Trophoblast cell (in vitro differentiated cells and primary cell): ENCODE measurements around the gene EHMT1.
A peak's percentile ranks its signal among the peaks of the same experiment; 100 is the strongest.

ENCODE experiments used
- DNase-seq, 2 donors: peaks; one replicate each; pipeline ENCODE4 v3.0.0-alpha.2; 2016
- H2AFZ ChIP-seq: 2 replicates; pipeline ENCODE4 v1.6.1; 2013; ENCODE audit warnings: low read length, moderate library complexity, mild to moderate bottlenecking; ENCODE audit not compliant: insufficient read depth, poor library complexity
- H2AK5ac ChIP-seq: 2 replicates; pipeline ENCODE4 v1.6.1; 2013; ENCODE audit warnings: mild to moderate bottlenecking, low read length
- H2BK120ac ChIP-seq: 2 replicates; pipeline ENCODE4 v1.6.1; 2013; ENCODE audit warnings: low read length, mild to moderate bottlenecking, moderate library complexity; ENCODE audit not compliant: insufficient read depth, poor library complexity
- H2BK12ac ChIP-seq: 2 replicates; pipeline ENCODE4 v1.6.1; 2013; ENCODE audit warnings: mild to moderate bottlenecking, low read length, moderate library complexity
- H2BK5ac ChIP-seq: 2 replicates; pipeline ENCODE4 v1.6.1; 2013; ENCODE audit warnings: low read length, low read depth, moderate library complexity, mild to moderate bottlenecking; ENCODE audit not compliant: poor library complexity
- H3K14ac ChIP-seq: 2 replicates; pipeline ENCODE4 v1.6.1; 2013; ENCODE audit warnings: mild to moderate bottlenecking, low read length
- H3K18ac ChIP-seq: 2 replicates; pipeline ENCODE4 v1.6.1; 2013; ENCODE audit warnings: mild to moderate bottlenecking, low read length
- H3K23ac ChIP-seq: 2 replicates; pipeline ENCODE4 v1.6.1; 2013; ENCODE audit warnings: low read length
- H3K27ac ChIP-seq: 2 replicates; pipeline ENCODE4 v1.5.1; 2013; ENCODE audit warnings: low read depth, mild to moderate bottlenecking, inconsistent platforms, low read length, moderate library complexity
- H3K27me3 ChIP-seq: 2 replicates; pipeline ENCODE4 v1.6.1; 2013; ENCODE audit warnings: inconsistent platforms, mild to moderate bottlenecking, low read length, moderate library complexity; ENCODE audit not compliant: insufficient read depth
- H3K36me3 ChIP-seq, 2 experiments: 1 replicate in 1 of 2; 2 replicates in 1 of 2; pipeline ENCODE4 v1.6.1; 2013; ENCODE audit warnings: low read length in 2 of 2, mild to moderate bottlenecking in 2 of 2, moderate library complexity in 1 of 2; ENCODE audit not compliant: insufficient read depth in 2 of 2, control insufficient read depth in 1 of 2
- H3K4ac ChIP-seq: 2 replicates; pipeline ENCODE4 v1.6.1; 2013; ENCODE audit warnings: low read depth, mild to moderate bottlenecking, low read length, moderate library complexity
- H3K4me1 ChIP-seq, 2 experiments: 1 replicate in 1 of 2; 2 replicates in 1 of 2; pipeline ENCODE4 v1.6.1; 2013; ENCODE audit warnings: low read length in 2 of 2, mild to moderate bottlenecking in 2 of 2, moderate library complexity in 1 of 2; ENCODE audit not compliant: insufficient read depth in 2 of 2, control insufficient read depth in 1 of 2
- H3K4me2 ChIP-seq: 2 replicates; pipeline ENCODE4 v1.6.1; 2013; ENCODE audit warnings: inconsistent platforms, mild to moderate bottlenecking, low read length, moderate library complexity
- H3K4me3 ChIP-seq: 2 replicates; pipeline ENCODE4 v1.5.1; 2013; ENCODE audit warnings: mild to moderate bottlenecking, low read depth, low read length, inconsistent platforms
- H3K79me1 ChIP-seq: one replicate; pipeline ENCODE4 v1.6.1; 2013; ENCODE audit warnings: low read length
- H3K79me2 ChIP-seq: 2 replicates; pipeline ENCODE4 v1.6.1; 2013; ENCODE audit warnings: low read length, mild to moderate bottlenecking; ENCODE audit not compliant: control insufficient read depth, insufficient read depth, poor library complexity
- H3K9ac ChIP-seq: 2 replicates; pipeline ENCODE4 v1.6.1; 2013; ENCODE audit warnings: mild to moderate bottlenecking, low read length
- H3K9me3 ChIP-seq: 2 replicates; pipeline ENCODE4 v1.6.1; 2013; ENCODE audit warnings: low read depth, mild to moderate bottlenecking, control low read depth, inconsistent platforms, low read length; ENCODE audit not compliant: insufficient read depth
- H4K12ac ChIP-seq: 2 replicates; pipeline ENCODE4 v1.6.1; 2013; ENCODE audit warnings: low read depth, mild to moderate bottlenecking, low read length, moderate library complexity
- H4K8ac ChIP-seq: 2 replicates; pipeline ENCODE4 v1.6.1; 2013; ENCODE audit warnings: low read depth, mild to moderate bottlenecking, low read length, moderate library complexity
- H4K91ac ChIP-seq: one replicate; pipeline ENCODE4 v1.6.1; 2013; ENCODE audit warnings: low read depth, mild to moderate bottlenecking, low read length, moderate library complexity
- WGBS: extraction: QIAGEN DNeasy Blood & Tissue Kit; methylation state at CpG from one replicate; pipeline ENCODE4 v1.1.7; 2013; ENCODE audit warnings: missing lambda C conversion rate; ENCODE audit not compliant: insufficient read length, insufficient coverage; ENCODE audit errors: extremely low coverage; 5-methylcytosine and 5-hydroxymethylcytosine counted together

The EHMT1 gene

DNA sequence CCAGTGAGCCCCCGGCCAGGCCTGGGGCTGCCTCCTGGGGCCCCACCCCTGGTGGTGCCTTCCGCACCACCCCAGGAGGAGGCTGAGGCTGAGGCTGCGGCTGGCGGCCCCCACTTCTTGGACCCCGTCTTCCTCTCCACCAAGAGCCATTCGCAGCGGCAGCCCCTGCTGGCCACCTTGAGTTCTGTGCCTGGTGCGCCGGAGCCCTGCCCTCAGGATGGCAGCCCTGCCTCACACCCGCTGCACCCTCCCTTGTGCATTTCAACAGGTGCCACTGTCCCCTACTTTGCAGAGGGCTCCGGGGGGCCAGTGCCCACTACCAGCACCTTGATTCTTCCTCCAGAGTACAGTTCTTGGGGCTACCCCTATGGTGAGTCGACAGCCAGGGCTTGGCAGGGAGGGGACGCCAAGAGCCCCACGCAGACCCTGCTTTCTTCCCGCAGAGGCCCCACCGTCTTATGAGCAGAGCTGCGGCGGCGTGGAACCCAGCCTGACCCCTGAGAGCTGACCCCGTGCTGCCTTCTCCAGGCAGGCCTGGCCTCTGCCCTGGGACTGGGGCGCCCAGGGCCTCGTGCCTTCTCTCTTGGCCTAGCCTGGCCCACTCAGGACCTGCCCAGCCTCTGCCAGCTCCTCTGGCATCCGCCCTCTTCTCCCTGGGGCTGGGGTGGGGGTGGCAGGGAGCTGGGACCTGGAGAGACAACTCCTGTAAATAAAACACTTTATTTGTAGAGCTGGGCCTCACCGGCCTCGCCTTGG lies 4.0 kb upstream of the EHMT1 start:
- Histone ChIP-seq H3K14ac (no peak overlapping the region), H3K23ac (no peak overlapping the region), H2BK5ac (no peak overlapping the region), H3K4me3 (no peak overlapping the region), H4K91ac (no peak overlapping the region), H3K36me3 (peaks cover 31 to 33% of the 10 kb centered on the region in 2 experiments), H3K79me2 (peaks cover 12% of the 10 kb centered on the region), H2AFZ (no peak overlapping the region), H3K4me2 (no peak overlapping the region), H3K27ac (no peak overlapping the region), H3K27me3 (no peaks in the 10 kb centered on the region), H3K4ac (no peak overlapping the region), H2BK120ac (no peak overlapping the region), H3K4me1 (peaks cover 23 to 29% of the 10 kb centered on the region in 2 experiments), H4K12ac (no peak overlapping the region), H2AK5ac (no peak overlapping the region), H4K8ac (no peak overlapping the region), H2BK12ac (no peak overlapping the region), H3K9ac (no peak overlapping the region), H3K79me1 (peaks cover 29% of the 10 kb centered on the region), H3K9me3 (peaks cover 1% of the 10 kb centered on the region), H3K18ac (no peak overlapping the region)
- DNase-seq = no peak
- no CpG with 5 or more reads among the region's 25 CpGs for WGBS

DNA sequence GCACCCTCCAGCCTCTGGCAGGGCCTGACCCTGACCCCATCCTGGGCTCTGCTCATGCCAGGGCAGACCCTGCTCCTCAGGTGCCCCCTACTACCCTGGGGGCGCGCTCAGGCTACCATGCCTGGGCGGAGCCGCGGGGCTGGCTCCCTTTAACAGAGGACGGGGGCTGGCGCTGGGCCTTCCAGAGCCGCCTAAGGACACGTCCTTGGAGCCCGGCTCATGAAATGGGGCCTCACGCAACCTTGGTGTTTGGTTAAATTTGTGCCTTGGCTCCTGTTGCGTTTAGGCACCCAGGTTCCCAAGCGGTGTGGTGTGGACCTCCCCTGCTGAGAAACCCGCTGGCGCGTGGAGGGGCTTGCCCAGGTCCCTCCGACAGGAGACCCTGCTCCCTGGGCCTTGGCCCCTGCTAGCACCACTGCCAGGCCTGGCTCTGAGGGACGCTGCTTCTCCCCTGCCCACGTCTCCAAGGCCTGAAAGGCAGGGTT lies 3.4 kb upstream of the EHMT1 start:
- no peak overlapping the region for H2BK5ac ChIP-seq
- H2AFZ ChIP-seq = no peak overlapping the region
- H3K4me1 ChIP-seq = peaks cover 23 to 29% of the 10 kb centered on the region in 2 experiments
- no peak overlapping the region for H3K4me3 ChIP-seq
- H3K79me1 ChIP-seq = peaks cover 29% of the 10 kb centered on the region
- no peak overlapping the region for H2BK12ac ChIP-seq
- no peaks in the 10 kb centered on the region for H3K27me3 ChIP-seq
- H3K4ac ChIP-seq = no peak overlapping the region
- H3K27ac ChIP-seq = no peak overlapping the region
- H3K18ac ChIP-seq = no peak overlapping the region
- H3K9me3 ChIP-seq = peaks cover 1% of the 10 kb centered on the region
- H3K23ac ChIP-seq = no peak overlapping the region
- H3K4me2 ChIP-seq = no peak overlapping the region
- peaks cover 13% of the 10 kb centered on the region for H3K79me2 ChIP-seq
- H3K14ac ChIP-seq = no peak overlapping the region
- WGBS = no CpG with 5 or more reads among the region's 19 CpGs
- no peak overlapping the region for H4K91ac ChIP-seq
- peaks cover 31 to 33% of the 10 kb centered on the region in 2 experiments for H3K36me3 ChIP-seq
- no peak overlapping the region for H4K12ac ChIP-seq
- H4K8ac ChIP-seq = no peak overlapping the region
- H2BK120ac ChIP-seq = no peak overlapping the region
- DNase-seq = no peak
- no peak overlapping the region for H3K9ac ChIP-seq
- no peak overlapping the region for H2AK5ac ChIP-seq

DNA sequence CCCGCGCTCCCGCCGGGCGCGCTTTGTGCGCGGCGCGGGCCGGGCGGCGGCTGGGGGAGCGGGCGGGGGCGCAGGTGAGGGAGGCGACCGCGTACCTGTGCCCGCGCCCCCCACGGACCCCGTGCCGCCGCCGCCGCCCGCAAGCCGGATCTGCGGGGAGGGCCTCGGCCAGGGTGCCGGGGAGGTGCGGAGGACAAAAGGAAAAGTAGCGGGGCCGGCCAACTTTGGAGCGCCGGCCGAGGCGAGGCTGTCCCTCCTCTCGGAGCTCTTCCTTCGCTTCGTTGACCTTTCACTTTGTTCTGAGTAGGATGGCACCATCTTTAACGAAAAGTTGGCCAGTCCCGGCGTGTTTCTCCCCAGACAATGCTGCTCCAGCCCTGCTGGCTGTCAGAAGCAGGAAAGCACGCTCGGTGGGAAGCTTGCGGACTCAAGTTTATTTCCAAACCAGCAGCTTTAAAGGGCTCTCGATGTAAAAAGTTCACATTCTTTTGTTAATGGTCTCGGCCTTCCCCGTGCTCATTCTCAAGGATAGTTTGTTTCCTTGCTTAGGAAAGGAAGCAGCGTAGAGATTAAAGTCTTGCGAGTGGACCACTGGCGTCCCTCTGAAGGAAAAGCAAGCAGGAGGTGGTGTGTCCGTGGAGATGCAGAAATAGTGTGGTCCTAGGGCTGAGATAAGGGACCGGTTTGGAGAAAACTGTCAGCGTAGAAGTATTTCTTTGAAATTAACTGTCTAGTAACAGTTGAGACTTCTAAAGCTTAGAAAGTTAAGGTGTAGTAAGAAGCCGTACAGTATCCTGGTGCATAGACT lies 639 bp downstream of the EHMT1 start:
- WGBS = no CpG with 5 or more reads among the region's 58 CpGs
- Histone ChIP-seq H3K9ac (peak overlapping the region; percentile 61), H3K23ac (no peak overlapping the region), H3K4me3 (peak overlapping the region; percentile 83), H3K14ac (peak overlapping the region; percentile 55), H3K9me3 (peaks cover 1% of the 10 kb centered on the region), H4K91ac (peak overlapping the region; percentile 36), H2BK5ac (peak overlapping the region; percentile 25), H3K36me3 (peaks cover 21 to 22% of the 10 kb centered on the region in 2 experiments), H2BK120ac (no peak overlapping the region), H3K27ac (peak overlapping the region; percentile 60), H3K18ac (peak overlapping the region; percentile 28), H2BK12ac (no peak overlapping the region), H3K79me2 (peaks cover 16% of the 10 kb centered on the region), H3K79me1 (peaks cover 9% of the 10 kb centered on the region), H2AFZ (peak overlapping the region; percentile 24), H3K4ac (peak overlapping the region; percentile 80), H4K8ac (peak overlapping the region; percentile 12), H4K12ac (peak overlapping the region; percentile 1), H3K4me2 (peak overlapping the region; percentile 73), H3K27me3 (no peaks in the 10 kb centered on the region), H2AK5ac (no peak overlapping the region), H3K4me1 (peaks cover 3 to 7% of the 10 kb centered on the region in 2 experiments)
- peak; percentile 69 to 72 for DNase-seq

DNA sequence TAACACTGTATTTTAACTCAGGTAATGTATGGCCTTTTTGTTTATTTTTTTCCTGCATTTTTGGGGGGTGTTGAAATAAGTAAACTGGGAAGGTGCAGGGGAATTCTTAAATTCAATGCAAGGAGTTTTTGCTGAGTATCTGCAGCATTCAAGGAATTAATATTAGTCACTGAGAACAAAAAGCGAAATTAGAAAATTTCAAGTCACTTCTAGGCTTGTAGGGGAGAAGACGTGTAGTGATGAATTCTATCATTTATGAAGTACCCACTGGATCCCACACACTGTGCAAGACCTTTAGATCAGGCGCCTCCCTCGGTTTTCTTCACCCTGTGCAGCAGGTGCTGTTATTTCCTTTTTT lies 1.2 kb downstream of the EHMT1 start:
- no peak overlapping the region for H4K91ac ChIP-seq
- H3K14ac ChIP-seq = no peak overlapping the region
- H3K4me3 ChIP-seq = no peak overlapping the region
- no peak overlapping the region for H4K12ac ChIP-seq
- peak overlapping the region; percentile 47 for H3K4ac ChIP-seq
- peak overlapping the region; percentile 73 for H3K4me2 ChIP-seq
- no peak for DNase-seq
- H4K8ac ChIP-seq = no peak overlapping the region
- H3K27me3 ChIP-seq = no peaks in the 10 kb centered on the region
- H2BK5ac ChIP-seq = no peak overlapping the region
- H2BK120ac ChIP-seq = no peak overlapping the region
- no CpG with 5 or more reads among the region's 4 CpGs for WGBS
- no peak overlapping the region for H3K27ac ChIP-seq
- H3K79me1 ChIP-seq = peaks cover 9% of the 10 kb centered on the region
- no peak overlapping the region for H3K23ac ChIP-seq
- no peak overlapping the region for H3K9ac ChIP-seq
- no peak overlapping the region for H2AK5ac ChIP-seq
- H3K79me2 ChIP-seq = peaks cover 21% of the 10 kb centered on the region
- H3K9me3 ChIP-seq = peaks cover 1% of the 10 kb centered on the region
- H3K18ac ChIP-seq = no peak overlapping the region
- no peak overlapping the region for H2AFZ ChIP-seq
- peaks cover 3 to 7% of the 10 kb centered on the region in 2 experiments for H3K4me1 ChIP-seq
- H3K36me3 ChIP-seq = peaks cover 15 to 16% of the 10 kb centered on the region in 2 experiments
- H2BK12ac ChIP-seq = no peak overlapping the region
